Measurements from ENCODE around the gene PTPRH.

The PTPRH gene

DNA sequence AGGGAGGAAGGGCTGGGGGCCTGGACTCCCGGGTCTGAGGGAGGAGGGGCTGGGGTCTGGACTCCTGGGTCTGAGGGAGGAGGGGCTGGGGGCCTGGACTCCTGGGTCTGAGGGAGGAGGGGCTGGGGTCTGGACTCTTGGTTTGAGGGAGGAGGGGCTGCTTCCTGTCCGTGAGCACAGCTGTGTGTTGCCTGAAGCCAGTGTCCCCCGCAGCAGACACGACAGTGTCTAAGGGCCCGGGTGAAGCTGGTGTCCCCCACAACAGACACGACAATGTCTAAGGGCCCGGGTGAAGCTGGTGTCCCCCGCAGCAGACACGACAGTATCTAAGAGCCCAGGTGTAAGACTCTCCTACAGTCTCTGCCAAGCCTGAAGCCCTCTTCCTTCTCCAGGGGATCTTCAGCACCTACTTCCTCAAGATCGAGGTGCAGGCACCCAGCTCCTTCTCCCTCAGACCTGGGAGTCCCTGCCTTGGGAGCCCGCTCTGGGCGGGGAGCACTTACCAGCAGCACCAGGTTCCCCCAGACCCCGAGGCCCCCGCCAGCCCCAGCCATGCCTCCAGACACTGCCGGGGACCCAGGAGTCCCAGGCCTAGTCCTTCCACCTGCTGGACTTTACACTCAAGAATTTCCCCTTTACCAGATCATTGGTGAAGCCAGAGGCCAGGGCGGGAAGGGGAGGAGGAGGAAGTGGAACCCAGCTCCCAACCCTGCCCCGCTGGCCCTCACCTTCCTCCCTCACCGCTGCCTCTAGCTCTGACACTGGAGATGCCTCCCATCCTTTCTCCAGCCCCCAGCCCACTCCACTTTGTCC is at the start of gene PTPRH:
PTPRH (minus strand) TSS at position 622 of the 813 bp plus-strand sequence; CDS start at position 554, 68 bp downstream.
- no peak for DNase-seq (ENCODE audit: low read depth)

- DNase-seq (ENCODE audit: low read depth) = peak; percentile 41
Measured at GRCh38 chr19:55258476-55258827, 49.2 kb upstream of the PTPRH start.

- peak; percentile 14 for DNase-seq (ENCODE audit: low read depth)
Measured at GRCh38 chr19:55257461-55258420, 48.4 kb upstream of the PTPRH start.

DNA sequence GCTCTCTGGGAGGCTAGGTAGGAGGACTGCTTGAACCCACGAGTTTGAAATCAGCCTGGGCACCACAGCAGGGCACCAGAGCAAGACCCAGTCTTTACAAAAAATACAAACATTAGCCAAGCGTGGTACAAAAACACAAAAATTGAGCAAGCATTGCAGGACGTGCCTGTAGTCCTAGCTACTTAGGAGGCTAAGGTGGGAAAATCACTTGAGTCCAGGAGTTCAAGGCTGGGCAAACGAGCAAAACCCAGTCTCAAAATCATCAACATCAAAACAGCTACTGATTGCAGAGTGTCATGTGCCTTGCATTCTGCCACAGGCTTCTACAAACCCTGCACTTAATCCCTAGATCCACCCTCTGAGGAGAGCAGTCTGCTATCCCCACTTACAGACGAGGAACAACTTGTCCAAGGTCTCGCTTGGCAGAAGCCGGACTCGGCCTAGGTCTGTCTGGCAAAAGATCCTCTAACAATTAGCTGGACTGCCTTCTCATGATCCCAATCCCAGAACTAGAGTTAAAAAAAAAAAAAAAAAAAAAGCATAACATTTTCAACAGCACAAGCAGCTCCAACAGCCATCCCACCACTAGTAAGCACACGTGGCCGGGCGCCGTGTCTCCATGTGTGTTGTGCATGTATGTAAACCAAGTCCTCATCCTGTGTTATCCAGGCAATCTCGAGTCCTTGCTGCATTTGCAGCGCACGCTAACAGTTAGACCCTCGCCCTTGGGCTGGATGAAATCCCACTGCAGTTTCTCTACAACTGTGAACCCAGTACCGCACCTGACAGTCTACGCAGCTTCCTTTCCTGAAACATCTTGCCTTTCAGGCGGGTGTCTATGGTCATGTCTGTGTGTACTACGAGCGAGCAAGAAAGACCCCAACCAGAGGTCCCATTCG is 47.5 kb upstream of the PTPRH start:
- DNase-seq (ENCODE audit: low read depth) = no peak

DNA sequence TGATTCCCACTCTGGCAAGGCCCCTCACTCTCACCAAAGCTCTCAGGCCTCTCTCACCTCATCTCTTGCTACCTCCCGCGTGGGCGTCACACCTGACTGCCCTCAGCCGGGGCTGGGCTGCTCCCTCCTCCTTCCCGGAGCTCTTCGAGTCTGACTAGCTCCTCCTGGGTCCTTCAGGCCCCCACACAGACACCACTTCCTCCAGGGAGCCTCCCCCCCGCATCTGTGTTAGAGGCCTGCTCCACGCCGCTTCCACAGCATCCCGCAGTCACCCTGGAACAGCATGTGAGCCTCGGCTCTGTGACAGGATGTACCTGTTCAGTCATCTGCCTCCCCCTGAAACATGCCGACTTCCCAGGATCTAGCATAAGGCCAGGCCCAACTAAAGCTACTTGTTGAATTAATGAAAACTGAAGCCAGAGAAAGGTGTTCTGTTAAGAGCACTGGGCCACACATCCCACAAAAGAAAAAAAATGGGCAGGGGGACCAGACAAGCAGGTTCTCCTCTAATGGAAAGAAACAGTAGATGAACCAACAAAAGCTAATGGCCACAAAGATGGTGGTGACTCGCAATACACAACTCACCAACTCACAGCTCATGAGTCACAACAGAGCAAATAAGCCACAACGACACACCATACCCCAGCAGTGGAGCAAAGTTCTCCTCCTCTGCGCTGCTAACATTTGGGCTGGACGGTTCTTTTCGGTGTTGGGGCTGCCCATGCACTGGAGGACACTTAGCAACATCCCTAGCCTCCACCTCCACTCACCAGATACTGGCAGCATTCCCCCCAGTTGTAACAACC is 46.5 kb upstream of the PTPRH start:
- DNase-seq (ENCODE audit: low read depth) = peak; percentile 16

DNA sequence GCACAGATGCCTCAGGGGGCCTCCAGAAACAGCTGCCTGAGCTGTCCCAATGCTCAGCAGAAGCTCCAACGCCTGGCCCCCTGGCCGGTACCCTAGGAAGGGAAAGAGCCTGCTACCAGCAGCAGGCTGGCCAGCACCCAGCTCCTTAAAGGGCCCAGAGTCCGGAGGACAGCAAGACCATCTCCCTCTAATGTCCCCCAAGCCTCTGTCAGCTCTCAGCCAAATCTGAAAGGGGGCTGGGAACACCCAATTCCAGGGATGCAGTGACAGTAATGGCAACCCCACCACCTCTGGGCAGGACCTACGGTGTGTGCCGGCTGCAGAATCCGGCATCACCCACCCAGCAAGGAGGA is 45.3 kb upstream of the PTPRH start:
- DNase-seq (ENCODE audit: low read depth) = no peak

DNA sequence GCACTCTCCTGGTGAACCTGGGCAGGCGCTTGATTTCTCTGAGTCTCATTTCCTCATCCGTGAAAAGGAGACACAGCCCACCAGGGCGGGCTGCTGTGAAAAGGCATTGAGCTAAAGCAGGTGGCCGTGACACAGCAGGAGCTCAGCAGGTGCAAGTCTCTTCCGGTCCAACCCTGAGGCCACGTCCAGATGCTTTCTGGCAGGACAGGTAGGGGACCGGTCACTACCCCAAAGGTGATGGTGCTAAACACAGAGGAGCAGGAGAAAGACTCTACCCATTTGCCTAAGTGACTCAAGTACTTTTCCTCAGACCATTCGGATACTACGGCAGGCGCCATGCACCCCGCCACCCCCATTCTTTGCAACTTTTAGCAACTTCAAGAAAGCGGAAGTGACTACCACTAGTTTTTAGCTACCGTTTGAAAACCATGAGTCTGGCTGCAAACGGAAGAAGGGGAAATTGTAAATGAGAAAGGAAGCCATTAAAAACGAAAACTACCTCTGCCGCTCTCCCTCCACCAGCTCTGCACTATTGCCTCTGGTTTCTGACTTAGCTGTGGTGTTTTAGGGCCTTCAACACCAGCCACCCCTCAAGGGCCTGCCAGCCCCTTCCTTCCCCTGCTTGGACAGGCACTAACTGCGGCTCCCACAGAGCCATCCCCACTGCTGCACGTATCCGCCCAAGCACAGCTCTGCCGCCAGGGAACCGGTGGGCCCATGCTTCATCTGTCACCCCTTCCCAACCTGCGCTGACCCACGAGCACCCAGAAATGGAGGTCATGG is 44.7 kb upstream of the PTPRH start:
- peak; percentile 48 for DNase-seq (ENCODE audit: low read depth)

GRCh38 chr19:55252760-55253663 is 43.7 kb upstream of the PTPRH start:
- DNase-seq (ENCODE audit: low read depth) = no peak

- peak; percentile 20 for DNase-seq (ENCODE audit: low read depth)
Measured at GRCh38 chr19:55251341-55252081, 42.2 kb upstream of the PTPRH start.

GRCh38 chr19:55250262-55251036 is 41.1 kb upstream of the PTPRH start:
- no peak for DNase-seq (ENCODE audit: low read depth)

DNA sequence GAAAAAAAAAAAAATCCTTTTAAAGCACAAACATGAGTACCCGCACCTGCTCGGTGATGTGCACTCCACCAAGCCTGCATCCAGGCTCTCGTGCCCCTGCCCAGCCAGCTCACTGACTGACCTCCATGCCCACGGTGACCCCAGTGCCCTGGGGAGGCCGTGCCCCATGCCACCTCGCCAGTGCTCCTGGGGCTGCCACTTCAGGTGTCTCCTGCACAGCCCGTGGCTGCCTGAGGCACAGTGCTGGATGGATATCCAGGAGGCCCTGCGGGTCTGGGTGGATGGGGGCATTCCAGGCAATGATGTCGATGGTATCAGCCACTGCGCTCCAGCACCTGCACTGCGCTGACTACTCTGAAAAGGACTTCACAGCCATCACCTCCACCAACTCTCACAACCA is 40.5 kb upstream of the PTPRH start:
- no peak for DNase-seq (ENCODE audit: low read depth)

- no peak for DNase-seq (ENCODE audit: low read depth)
Measured at GRCh38 chr19:55248704-55249103, 39.4 kb upstream of the PTPRH start.

DNA sequence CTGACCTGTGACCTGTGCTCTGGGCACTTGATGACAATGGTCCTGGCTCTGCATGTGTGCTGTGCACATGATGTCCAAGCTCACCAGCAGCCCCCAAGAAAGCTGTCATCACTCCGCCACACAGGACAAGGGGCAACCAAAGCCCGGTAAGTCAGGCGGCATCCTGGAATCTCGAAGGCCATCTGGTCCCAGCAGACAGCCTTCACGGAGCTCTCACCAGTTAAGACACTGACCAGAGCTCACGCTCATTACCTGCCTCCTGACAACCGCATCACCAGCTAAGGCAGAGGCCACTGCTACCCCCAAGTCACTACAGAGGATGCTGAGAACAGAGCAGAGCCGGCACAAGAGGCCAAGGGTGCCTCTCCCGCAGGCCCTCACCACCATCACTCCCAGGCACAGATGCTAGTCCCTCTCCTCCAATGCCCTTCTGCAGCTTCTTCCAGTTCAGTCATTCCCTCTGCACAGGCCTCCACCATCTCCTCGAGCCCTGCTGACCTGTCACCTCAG is 38.9 kb upstream of the PTPRH start:
- DNase-seq (ENCODE audit: low read depth) = no peak

GRCh38 chr19:55247621-55248099 is 38.4 kb upstream of the PTPRH start:
- no peak for DNase-seq (ENCODE audit: low read depth)

- no peak for DNase-seq (ENCODE audit: low read depth)
Measured at GRCh38 chr19:55246462-55247451, 37.5 kb upstream of the PTPRH start.

DNA sequence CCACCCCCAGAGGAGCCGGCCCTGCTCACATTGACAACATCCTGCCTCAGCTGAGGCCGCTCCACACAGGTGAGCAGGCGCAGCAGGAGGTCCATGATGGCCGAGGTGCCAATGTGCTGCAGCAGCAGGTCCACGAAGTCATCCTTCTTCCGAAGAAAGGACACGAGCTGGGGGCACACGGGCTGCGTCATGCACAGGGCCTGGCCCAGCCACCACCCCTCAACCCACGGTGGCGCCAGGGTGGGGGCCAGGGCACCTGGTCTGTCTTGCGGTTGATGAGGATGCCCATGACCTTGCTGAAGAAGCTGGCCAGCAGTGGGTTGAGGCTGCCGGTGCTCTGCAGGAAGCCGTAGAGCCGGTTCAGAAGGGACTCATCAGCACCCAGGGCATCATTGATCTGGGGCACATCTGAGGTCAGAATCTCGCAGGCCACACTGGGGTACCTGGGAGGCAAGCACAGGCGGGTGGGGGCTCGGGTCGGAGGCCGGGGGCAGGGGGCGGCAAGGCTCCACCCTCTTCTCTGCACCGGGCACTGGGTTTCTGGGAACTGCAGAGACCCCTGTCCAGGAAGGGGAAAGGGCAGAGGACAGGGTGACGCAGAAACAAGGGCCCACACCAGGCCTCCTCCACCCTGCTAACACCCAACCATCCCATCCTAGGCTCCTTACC is 36.1 kb upstream of the PTPRH start:
- DNase-seq (ENCODE audit: low read depth) = no peak
